PFSK-1 (cell line): ENCODE measurements around the gene ELN.

Source experiments
- FOXP2 ChIP-seq: optimal IDR thresholded peaks from 2 replicates; pipeline ENCODE3; 2011; ENCODE audit warnings: borderline replicate concordance, control low read depth, inconsistent platforms; ENCODE audit not compliant: insufficient read depth; ENCODE audit errors: extremely low read length, extremely low read depth
- POLR2AphosphoS5 ChIP-seq: IDR thresholded peaks from 2 replicates; pipeline ENCODE4 v1.6.1; 2012; ENCODE audit warnings: low read depth, mild to moderate bottlenecking, control low read depth, low read length, moderate library complexity
- REST ChIP-seq, 2 experiments: IDR thresholded peaks; 2 replicates each; pipeline versions ENCODE4 v1.6.1 to v1.8.0; 2011 to 2012; ENCODE audit warnings: low read depth in 2 of 2, low read length in 2 of 2, control low read depth in 1 of 2, inconsistent platforms in 1 of 2, mild to moderate bottlenecking in 1 of 2, moderate library complexity in 1 of 2; ENCODE audit not compliant: insufficient read depth in 1 of 2
- TAF1 ChIP-seq: IDR thresholded peaks from 2 replicates; pipeline ENCODE4 v1.6.1; 2012; ENCODE audit warnings: low read length, control low read depth, borderline replicate concordance; ENCODE audit not compliant: insufficient read depth

GRCh38 chr7:74047804-74048380 is 19.9 kb downstream of the ELN start:
- TF ChIP-seq REST (IDR thresholded peaks at IDR 0.05; ENCODE audit: insufficient read depth in 1 of 2, low read depth in 2 of 2, low read length in 2 of 2) = no peak
- no peak for TF ChIP-seq TAF1
- no peak for TF ChIP-seq POLR2AphosphoS5
- TF ChIP-seq FOXP2 = no peak
